Kidney (tissue), 14 donors: ENCODE results near the gene GDF10. TPM values are rescaled to one million over a fixed set of nuclear protein-coding genes. Genes with fewer than 3 reads are reported as not detected.

Source experiments
- DNase-seq, 5 donors: peaks; one replicate each; pipeline ENCODE4 v3.0.0-alpha.2; 2013 to 2020
- FAIRE-seq: peaks from 2 replicates; lab custom pipeline; 2012; peaks lifted over from hg19 to GRCh38; lab: Jason Lieb, UNC
- H3K27ac ChIP-seq, 2 donors: one replicate each; pipeline ENCODE4 v1.7.0; 2013; ENCODE audit warnings: low read depth in 2 of 2, low read length in 2 of 2, inconsistent platforms in 1 of 2
- H3K27me3 ChIP-seq: one replicate; pipeline ENCODE4 v1.7.1; 2013; ENCODE audit warnings: low read length, inconsistent platforms; ENCODE audit not compliant: control insufficient read depth, insufficient read depth
- H3K36me3 ChIP-seq, 3 donors: one replicate each; pipeline versions ENCODE4 v1.7.0 to v1.7.1; 2013; ENCODE audit warnings: low read length in 3 of 3, control low read depth in 1 of 3, inconsistent platforms in 1 of 3; ENCODE audit not compliant: insufficient read depth in 3 of 3, control insufficient read depth in 2 of 3
- H3K4me1 ChIP-seq, 3 donors: one replicate each; pipeline versions ENCODE4 v1.7.0 to v1.7.1; 2013; ENCODE audit warnings: low read length in 3 of 3, inconsistent platforms in 1 of 3, low read depth in 1 of 3; ENCODE audit not compliant: control insufficient read depth in 2 of 3, insufficient read depth in 2 of 3
- H3K4me3 ChIP-seq, 3 donors: one replicate each; pipeline versions ENCODE4 v1.7.0 to v1.8.1; 2013; ENCODE audit warnings: low read length in 3 of 3, control low read depth in 1 of 3, inconsistent platforms in 1 of 3
- H3K9ac ChIP-seq, 3 donors: one replicate each; pipeline versions ENCODE4 v1.7.0 to v1.7.1; 2013; ENCODE audit warnings: low read length in 3 of 3, control low read depth in 1 of 3, inconsistent platforms in 1 of 3
- H3K9me3 ChIP-seq, 3 donors: one replicate each; pipeline versions ENCODE4 v1.7.0 to v1.7.1; 2013; ENCODE audit warnings: low read length in 3 of 3, control low read depth in 1 of 3, inconsistent platforms in 1 of 3; ENCODE audit not compliant: control insufficient read depth in 2 of 3, insufficient read depth in 1 of 3
- intact Hi-C: fragments of 100-400 bp; cut with DNase I; formaldehyde crosslinking; loops from one replicate; pipeline ENCODE4 v1.11.1; 2022
- polyA plus RNA-seq: library from polyadenylated mRNA; stranded (reverse); fragments of 350-450 nt; fragmentation: Illumina TruSeq; extraction: RNeasy Lipid Tissue Mini Kit (QIAGEN cat#74804); gene quantifications from one replicate; pipeline ENCODE4 v1.2.3, GENCODE V29; 2014; ENCODE audit warnings: low read depth, low replicate concordance; ENCODE audit not compliant: insufficient read depth
- total RNA-seq: library from RNA; stranded (reverse); fragmentation: NEBNext Ultra II Directional; extraction: Animal tissue kit (Norgen Biotek cat#: 25700); gene quantifications from one replicate; pipeline ENCODE4 v1.2.1, GENCODE V29; 2021
- TF ChIP-seq, protein P1 (sequence below): IDR thresholded peaks from 3 replicates; pipeline ENCODE4 v1.5.1; 2012; ENCODE audit warnings: mild to moderate bottlenecking, moderate library complexity, borderline replicate concordance; ENCODE audit not compliant: insufficient read depth; ENCODE audit errors: extremely low read depth
- donor health status: control.
- donor health status: control.
- donor health status: control.
- donor health status: control.
- donor health status: control.
- donor health status: DM: yes; HTN: yes; CAD: no.
- donor health status: Normal renal cell carcinoma (clear cell type).

The GDF10 gene
- total and polyA plus RNA-seq, 2 donors from 2014 or later: 1.1 TPM; not detected in 1

DNA sequence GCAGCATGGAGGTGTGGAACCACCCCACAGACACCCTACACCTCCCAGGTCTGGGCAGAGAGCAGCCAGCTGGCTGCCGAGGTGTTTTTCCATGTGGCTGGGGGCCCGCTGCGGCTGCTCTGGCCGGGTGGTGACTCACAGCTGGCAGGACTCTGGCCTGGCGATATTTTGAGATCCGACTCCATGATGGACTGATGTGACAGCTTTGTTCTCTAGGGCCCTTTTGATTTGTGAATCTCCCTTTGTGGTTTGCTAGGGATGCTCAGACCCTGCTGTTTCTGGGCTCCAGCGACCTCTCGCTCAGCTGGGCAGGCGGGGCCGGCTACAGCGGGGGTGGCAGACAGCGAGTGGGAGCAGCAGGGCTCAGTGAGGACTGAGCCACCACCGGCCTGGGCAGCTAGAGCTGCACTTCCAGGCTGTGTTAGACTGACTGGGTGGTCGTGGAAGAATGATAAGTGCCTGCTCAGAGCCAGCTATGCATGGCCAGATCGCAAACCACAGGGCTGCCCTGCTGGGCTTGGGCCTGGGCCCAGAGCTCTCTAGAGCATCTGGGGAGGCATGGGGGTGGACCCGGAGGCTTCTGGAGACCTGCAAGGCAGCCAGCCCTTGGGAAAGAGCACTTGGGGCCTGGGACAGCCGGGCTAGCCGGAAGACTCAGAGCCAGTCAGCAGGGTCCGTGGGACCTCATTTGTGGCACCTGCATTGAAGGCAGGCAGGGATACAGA lies 46.2 kb upstream of the GDF10 start:
- FAIRE-seq (no peak), DNase-seq (peak in 3 of 5 donors; percentile 40 to 48 (median 45))
- TF ChIP-seq, protein P1, sequence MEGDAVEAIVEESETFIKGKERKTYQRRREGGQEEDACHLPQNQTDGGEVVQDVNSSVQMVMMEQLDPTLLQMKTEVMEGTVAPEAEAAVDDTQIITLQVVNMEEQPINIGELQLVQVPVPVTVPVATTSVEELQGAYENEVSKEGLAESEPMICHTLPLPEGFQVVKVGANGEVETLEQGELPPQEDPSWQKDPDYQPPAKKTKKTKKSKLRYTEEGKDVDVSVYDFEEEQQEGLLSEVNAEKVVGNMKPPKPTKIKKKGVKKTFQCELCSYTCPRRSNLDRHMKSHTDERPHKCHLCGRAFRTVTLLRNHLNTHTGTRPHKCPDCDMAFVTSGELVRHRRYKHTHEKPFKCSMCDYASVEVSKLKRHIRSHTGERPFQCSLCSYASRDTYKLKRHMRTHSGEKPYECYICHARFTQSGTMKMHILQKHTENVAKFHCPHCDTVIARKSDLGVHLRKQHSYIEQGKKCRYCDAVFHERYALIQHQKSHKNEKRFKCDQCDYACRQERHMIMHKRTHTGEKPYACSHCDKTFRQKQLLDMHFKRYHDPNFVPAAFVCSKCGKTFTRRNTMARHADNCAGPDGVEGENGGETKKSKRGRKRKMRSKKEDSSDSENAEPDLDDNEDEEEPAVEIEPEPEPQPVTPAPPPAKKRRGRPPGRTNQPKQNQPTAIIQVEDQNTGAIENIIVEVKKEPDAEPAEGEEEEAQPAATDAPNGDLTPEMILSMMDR: no peak
- intact Hi-C loops: no loop called here
- Histone ChIP-seq H3K27ac (no peak overlapping the region), H3K4me3 (no peak overlapping the region), H3K9ac (no peak overlapping the region), H3K4me1 (no peaks in the 10 kb centered on the region), H3K36me3 (no peaks in the 10 kb centered on the region), H3K9me3 (no peaks in the 10 kb centered on the region), H3K27me3 (no peaks in the 10 kb centered on the region)

DNA sequence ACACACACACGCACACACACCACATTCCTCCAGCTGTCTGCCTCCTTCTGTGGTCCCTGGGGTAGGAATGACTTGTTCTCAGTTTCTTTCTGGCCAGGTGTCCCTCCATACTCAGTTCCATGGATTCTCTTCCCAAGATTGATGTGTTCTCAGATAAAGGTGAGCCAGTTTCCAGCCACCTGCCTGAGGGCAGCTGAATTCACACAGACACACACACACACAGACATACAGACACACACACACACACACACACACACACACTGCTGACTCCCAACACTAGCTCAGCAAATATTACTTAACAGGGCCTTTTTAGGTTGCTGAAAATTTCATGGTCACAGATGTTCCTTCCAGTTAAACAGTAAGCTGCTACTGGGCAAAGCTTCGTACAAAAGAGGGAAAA lies 45.4 kb upstream of the GDF10 start:
- Histone ChIP-seq H3K9ac (no peak overlapping the region), H3K27ac (no peak overlapping the region), H3K27me3 (no peaks in the 10 kb centered on the region), H3K4me3 (no peak overlapping the region), H3K36me3 (no peaks in the 10 kb centered on the region), H3K4me1 (no peaks in the 10 kb centered on the region), H3K9me3 (no peaks in the 10 kb centered on the region)
- FAIRE-seq (no peak), DNase-seq (no peak)
- intact Hi-C loops: no loop called here
- TF ChIP-seq, protein P1: no peak

DNA sequence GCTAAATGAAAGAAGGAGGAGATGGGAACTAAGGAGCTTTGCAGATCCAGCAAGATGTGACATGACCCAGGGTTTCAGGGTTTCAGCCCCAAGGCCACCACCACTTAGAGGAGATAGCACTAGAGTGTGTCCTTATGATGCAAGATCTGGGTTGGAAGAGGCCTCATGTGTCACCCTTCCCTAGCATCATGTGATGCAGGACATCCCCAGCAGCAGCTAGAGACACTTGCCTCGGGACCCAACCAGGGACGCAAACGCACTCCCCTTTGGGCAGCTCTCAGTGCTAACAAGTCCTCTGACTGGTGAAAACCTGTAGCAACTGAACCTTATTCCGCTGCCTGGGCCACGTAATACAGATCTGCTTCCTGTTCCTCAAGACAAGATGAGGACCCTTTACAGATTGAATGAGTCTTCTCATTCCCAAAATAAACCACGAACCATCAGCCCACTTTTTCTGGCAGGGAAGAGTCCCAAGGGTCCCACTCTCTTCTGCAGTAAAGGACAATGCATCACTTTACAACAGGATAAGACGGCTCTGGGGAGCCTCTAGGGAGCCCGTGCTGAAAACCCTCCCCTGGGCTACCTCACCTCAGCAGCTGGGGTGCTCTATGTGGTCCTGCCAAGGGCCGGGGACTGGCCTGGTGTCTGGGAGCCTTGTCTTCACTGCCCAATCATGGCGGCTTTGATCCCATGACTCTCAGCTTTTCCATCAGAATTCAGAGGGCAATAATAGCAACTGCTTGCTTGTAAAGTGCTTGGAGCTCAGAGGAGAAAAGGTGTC lies 44.8 kb upstream of the GDF10 start:
- TF ChIP-seq, protein P1: no peak
- Histone ChIP-seq H3K4me3 (no peak overlapping the region), H3K27ac (no peak overlapping the region), H3K36me3 (no peaks in the 10 kb centered on the region), H3K9ac (no peak overlapping the region), H3K27me3 (no peaks in the 10 kb centered on the region), H3K9me3 (no peaks in the 10 kb centered on the region), H3K4me1 (no peaks in the 10 kb centered on the region)
- no peak for FAIRE-seq
- intact Hi-C loops: no loop called here
- DNase-seq: no peak
